ENCODE measurements around the gene ATP8A1.
"Not testable (repeated sequence)": the region's sequence is repeated elsewhere in the genome, so short reads cannot be mapped to it uniquely, and the experiment has no call there.

The ATP8A1 gene

DNA sequence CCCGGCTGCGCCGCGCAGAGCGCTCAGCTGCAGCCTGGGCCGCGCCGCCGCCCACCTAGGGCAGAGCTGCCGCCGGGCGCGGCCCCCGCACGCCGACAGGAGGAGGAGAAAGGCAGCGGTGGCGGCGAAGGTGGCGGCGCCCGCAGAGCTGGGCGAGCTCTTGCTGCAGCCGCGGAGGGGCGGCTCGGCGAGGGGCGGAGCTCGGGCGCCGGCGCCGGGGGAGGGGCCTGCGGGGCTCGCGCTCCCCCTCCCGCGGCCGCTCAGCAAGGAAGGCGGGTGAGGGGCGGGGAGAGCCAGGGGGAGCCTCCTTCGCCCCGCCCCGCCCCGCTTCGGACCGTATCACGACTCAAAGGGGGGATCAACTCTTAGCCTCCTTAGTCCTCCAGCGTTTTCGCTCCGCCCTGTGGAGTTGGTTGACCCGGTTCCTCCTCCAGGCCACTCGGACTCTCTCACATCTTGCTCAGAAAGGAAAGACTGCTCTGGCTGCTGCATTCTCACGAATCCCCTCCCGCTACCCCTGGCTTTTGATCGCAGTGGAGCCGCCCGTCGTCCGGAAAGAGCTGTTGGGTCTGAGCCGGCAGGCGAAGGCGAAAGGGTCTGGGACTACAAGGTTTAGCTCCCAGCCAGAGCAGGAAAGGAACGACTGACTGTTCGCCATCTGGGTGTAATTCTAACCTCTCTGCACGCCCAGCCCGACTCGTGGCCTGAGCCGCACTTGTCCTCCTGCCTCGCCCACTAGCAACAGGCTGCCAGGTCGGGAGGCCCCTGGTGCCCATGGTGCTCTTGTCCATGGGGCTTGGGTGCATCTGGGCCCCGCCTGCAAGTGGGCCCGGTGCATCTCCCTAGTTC is at the start of gene ATP8A1:
Gene ATP8A1 (minus strand): TSS at position 162 of the 849 bp plus-strand sequence. CDS start 232 bp downstream, outside the sequence.
- peak; percentile 45 for DNase-seq

DNA sequence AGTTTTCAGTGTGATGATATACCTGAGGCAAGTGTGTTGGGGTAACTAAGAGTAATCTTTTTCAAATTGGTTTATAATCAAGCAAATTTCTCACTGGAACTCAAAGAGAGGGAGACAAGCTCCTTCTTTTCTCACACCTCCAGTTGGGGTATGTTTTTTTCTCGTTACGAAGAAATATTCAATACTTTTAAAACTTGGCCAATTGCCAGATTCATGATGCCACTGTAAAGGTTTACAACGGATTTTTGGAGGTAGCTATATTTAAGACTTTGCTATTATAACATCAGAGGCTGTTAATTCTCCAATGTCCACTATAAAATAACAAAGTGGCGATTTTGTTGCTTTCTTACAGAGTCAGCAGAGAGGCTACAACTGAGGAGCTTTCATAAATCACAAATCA is 49.2 kb upstream of the ATP8A1 start:
- no peak for DNase-seq

- DNase-seq, result no peak
Observed at GRCh38 chr4:42703813-42704212, 46.9 kb upstream of the ATP8A1 start.

- DNase-seq, result no peak
Observed at GRCh38 chr4:42702895-42703294, 46.0 kb upstream of the ATP8A1 start.

DNA sequence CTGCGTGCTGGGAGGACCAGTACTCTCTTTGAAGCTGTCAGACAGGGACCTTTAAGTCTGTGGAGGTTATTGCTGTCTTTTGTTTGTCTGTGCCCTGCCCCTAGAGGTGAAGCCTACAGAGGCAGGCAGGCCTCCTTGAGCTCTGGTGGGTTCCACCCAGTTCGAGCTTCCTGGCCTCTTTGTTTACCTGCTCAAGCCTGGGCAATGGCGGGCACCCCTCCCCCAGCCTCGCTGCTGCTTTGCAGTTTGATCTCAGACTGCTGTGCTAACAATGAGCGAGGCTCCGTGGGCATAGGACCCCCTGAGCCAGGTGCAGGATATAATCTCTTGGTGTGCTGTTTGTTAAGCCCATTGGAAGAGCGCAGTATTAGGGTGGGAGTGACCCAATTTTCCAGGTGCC is 44.9 kb upstream of the ATP8A1 start:
- DNase-seq, result not testable (repeated sequence)

GRCh38 chr4:42690537-42690936 is 33.6 kb upstream of the ATP8A1 start:
- no peak for DNase-seq

DNA sequence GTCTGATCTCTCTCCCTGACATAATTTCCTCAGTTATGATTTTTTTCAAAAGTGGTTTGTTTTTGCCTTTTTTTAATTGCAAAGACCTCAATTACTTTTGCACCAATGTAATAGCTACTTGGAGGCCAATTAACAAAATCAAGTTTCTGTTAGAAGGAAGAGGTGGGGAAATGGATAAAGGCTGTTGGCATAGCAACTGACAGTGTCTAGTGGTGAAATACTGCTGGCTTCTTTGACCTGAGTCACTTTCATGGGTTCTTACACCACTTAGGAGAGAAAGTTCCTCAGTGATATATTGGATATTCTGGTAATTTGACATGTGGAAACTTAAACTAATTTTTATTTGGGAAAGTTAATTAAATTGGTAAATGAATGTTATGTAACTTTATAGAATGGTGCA is 26.5 kb upstream of the ATP8A1 start:
- no peak for DNase-seq

- no peak for DNase-seq
Observed at GRCh38 chr4:42678512-42678911, 21.6 kb upstream of the ATP8A1 start.

GRCh38 chr4:42676066-42676951 is 19.4 kb upstream of the ATP8A1 start:
- DNase-seq, result no peak

DNA sequence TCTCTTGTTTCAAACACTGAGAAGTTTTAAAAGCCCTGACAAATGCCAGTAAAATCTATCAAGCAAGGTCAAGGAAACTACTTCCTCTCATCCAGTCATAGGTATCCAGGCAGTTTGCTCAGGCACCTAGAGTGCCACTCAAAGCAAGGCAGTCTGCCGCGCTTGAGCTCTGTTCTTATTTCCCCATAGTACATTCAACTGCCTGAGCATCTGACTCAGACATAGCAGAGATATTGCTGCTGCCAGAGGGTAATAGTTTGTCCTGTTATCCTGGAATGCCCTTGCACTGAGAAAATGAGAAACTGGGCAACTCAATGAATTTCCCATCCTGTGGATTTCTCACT is 16.1 kb upstream of the ATP8A1 start:
- no peak for DNase-seq

DNA sequence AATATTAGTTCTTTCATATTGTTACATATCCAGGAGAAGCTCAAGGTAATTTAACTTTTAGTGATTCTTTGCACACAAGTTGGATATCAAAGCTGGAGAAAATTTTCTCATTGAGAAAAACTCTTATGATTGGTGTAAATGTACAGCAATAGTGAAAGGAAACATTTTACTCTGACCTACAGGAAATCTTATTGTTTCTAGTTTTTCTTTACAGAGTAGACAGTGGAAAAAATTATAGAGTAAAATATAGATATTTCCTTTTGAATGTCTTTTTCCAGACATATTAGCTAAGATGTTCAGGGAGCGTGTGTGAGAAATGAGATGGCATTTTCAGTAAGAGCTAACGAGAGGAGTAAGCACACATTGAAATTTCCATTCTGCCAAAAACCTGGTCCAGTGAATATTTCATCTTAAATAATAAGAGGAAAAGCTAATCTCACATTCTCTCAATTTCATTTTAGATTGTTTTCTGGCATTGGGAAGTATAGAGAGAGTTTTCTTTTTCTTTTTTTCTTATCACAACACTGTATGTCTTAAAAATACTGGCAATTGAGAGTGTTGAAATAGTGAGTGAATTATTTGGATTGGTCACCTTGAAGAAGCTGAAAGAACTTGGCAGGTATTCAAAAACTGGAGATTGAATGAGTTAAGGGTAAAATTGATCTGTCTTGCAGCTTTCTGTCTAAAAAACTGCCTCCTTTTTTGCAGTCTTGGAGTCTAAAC is 15.6 kb upstream of the ATP8A1 start:
- no peak for DNase-seq

DNA sequence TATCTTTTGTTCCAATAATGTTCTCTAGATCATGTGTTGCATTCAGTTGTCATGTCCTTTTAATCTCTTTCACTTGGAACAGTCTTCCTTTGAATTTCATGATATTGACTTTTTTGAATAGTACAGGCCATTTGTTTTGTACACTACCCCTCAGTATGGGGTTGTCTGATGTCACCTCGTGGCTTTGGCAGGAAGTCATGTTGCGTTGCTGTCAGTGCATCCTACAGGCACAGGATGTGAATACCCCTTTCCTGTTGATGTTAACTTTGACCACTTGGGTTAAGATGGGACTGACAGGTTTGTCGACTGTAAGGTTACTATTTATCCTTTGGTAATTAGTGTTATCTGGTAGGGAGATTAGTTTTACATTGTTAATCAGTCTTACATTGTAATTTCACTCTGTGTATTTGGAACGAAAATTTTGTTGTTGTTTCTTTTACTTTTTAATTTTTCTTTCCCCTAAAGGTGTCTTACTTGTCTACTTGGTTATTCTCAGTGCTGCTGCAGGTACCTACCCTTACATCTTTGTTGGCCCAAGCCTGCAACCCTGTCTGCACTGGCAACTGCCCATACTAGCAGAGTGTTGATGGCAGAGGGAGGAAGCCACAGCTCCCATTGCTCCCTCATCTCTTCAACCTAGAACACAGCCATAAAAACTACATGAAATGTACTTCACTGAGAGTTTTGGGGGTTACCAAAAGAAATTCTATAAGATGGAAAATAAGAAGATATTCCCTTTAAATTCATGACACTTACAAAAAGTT is 14.7 kb upstream of the ATP8A1 start:
- no peak for DNase-seq

- no peak for DNase-seq
Observed at GRCh38 chr4:42658261-42658660, 1.4 kb upstream of the ATP8A1 start.

GRCh38 chr4:42656679-42656943 is 294 bp downstream of the ATP8A1 start:
- DNase-seq, result no peak

- DNase-seq, result no peak
Observed at GRCh38 chr4:42655921-42656678, 805 bp downstream of the ATP8A1 start.

DNA sequence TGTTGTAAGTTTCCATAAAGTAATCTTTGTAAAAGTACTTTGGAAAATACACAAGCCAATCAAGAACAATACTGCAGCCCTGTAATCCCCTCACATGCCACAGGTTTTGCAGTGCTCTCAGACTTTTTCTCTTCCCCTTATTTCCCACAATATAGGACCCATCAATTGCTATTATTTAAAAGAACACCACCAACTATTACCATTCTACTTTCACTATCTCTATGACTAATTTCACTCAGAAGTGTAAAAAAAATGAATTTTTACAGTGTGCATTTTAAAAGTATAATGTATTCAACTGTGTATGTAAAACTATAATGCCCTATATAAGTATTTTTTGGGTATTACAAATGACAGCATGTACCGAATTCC is 1.7 kb downstream of the ATP8A1 start:
- DNase-seq, result no peak

DNA sequence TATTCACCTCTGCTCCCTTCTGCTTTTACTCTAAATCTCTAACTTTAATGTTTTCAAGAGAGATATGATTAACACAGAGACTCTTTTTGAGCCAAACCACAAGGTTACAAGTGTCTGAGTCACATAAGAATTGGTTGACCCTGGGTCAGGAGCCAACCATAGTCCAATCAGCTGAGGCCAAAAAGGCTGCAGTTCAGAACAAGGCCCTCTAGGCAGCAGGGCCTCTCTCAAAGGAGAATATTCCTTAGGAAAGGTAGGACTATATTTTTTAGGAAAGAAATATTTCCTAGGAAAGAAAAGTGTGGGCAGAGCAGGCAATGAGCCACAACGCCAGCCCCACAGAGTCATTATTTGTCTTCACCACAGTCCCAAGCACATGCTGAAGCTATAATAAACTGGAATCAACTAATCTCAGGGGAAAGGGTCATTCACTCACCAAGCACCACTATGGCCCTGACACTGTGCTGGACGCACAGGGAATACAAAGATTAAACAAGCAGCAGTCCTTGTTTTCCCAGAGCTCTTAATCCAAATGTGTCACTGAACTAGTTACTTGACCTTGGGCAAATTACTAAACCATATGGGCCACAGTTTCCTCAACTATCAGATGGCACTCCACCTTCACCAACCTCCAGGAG is 2.2 kb downstream of the ATP8A1 start:
- no peak for DNase-seq

- no peak for DNase-seq
Observed at GRCh38 chr4:42653626-42654560, 3.0 kb downstream of the ATP8A1 start.

GRCh38 chr4:42652529-42653231 is 4.2 kb downstream of the ATP8A1 start:
- DNase-seq, result not testable (repeated sequence)

DNA sequence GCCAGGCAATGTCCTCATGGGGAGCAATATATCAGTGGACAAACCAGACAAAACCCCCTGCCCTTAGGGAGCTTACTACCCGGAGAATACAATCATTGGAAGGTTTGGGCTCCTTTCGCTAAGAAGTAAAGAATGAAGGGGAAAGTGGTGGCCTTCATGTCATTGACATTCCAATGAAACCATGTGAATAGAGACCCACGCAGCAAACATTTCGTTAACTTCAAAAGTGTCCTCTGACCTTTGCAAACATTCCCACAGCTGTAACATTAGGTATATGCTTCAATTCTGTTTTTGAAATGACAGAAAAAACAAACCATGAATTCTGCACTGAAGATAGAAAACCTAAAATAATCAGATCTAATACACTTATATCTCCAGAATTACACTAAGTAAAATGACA is 7.0 kb downstream of the ATP8A1 start:
- no peak for DNase-seq

Data from NCI-H1694 (cell line).